IMR-90 (cell line): ENCODE results near the gene BMERB1. TPM values are rescaled to one million over a fixed set of nuclear protein-coding genes. Genes with fewer than 3 reads are reported as not detected.

ENCODE experiments used
- ATAC-seq: fragments of 200-7000 bp; cut with Tn5 transposase; 2 replicates; pipeline ENCODE4 v1.9.1; 2020; ENCODE audit warnings: low read depth, mild to moderate bottlenecking, moderate library complexity
- BruUV-seq: library from RNA; stranded (reverse); fragments of 400-500 nt; replicated peaks from 2 replicates; lab custom pipeline; 2021; lab: Mats Ljungman, UMichigan
- CTCF ChIA-PET: fragments of 300-600 bp; formaldehyde crosslinking; extraction: SDS; loops from one replicate; lab custom pipeline; 2021; ENCODE audit warnings: antibody characterized with exemption; lab: Yijun Ruan, JAX
- POLR2A ChIA-PET: fragments of 300-600 bp; sonication (Branson Sonifier 250); formaldehyde crosslinking; loops from one replicate; lab custom pipeline; 2022; ENCODE audit warnings: antibody characterized with exemption; ENCODE audit not compliant: unreplicated experiment; lab: Charles Lee
- DNase-seq: peaks from one replicate; pipeline ENCODE4 v3.0.0; 2013
- H2AFZ ChIP-seq: replicated peaks from 2 replicates; pipeline ENCODE3; 2013; ENCODE audit warnings: low read length, mild to moderate bottlenecking; ENCODE audit not compliant: poor library complexity
- H2AK5ac ChIP-seq: 2 replicates; pipeline ENCODE4 v1.6.1; 2013; ENCODE audit warnings: low read depth, low read length, inconsistent platforms
- H2AK9ac ChIP-seq: replicated peaks from 2 replicates; pipeline ENCODE3; 2013; ENCODE audit warnings: mild to moderate bottlenecking, low read depth, low read length, moderate library complexity; ENCODE audit not compliant: poor library complexity
- H2BK120ac ChIP-seq: 2 replicates; pipeline ENCODE4 v1.6.1; 2013; ENCODE audit warnings: low read depth, low read length, inconsistent platforms
- H2BK15ac ChIP-seq: 3 replicates; pipeline ENCODE4 v1.6.1; 2013; ENCODE audit warnings: low read depth, low read length, inconsistent platforms
- H2BK20ac ChIP-seq: 2 replicates; pipeline ENCODE4 v1.6.1; 2013; ENCODE audit warnings: low read depth, mild to moderate bottlenecking, inconsistent platforms, low read length, moderate library complexity
- H2BK5ac ChIP-seq: 2 replicates; pipeline ENCODE4 v1.6.1; 2013; ENCODE audit warnings: mild to moderate bottlenecking, low read depth, low read length, inconsistent platforms; ENCODE audit not compliant: poor library complexity, severe bottlenecking
- H3K14ac ChIP-seq: replicated peaks from 2 replicates; pipeline ENCODE4 v1.6.1; 2013; ENCODE audit warnings: low read depth, low read length, inconsistent platforms
- H3K18ac ChIP-seq: 2 replicates; pipeline ENCODE4 v1.6.1; 2013; ENCODE audit warnings: low read depth, low read length, control low read depth
- H3K23ac ChIP-seq: 2 replicates; pipeline ENCODE4 v1.6.1; 2013; ENCODE audit warnings: low read depth, low read length, inconsistent platforms
- H3K27ac ChIP-seq: 2 replicates; pipeline ENCODE4 v1.5.1; 2013; ENCODE audit warnings: mild to moderate bottlenecking, control low read depth, low read length; ENCODE audit not compliant: insufficient read depth
- H3K27me3 ChIP-seq: 2 replicates; pipeline ENCODE4 v1.6.1; 2013; ENCODE audit warnings: low read length; ENCODE audit not compliant: control insufficient read depth, insufficient read depth
- H3K36me3 ChIP-seq: 2 replicates; pipeline ENCODE4 v1.6.1; 2013; ENCODE audit warnings: low read length, mixed read lengths; ENCODE audit not compliant: control insufficient read depth, insufficient read depth
- H3K4ac ChIP-seq: 2 replicates; pipeline ENCODE4 v1.6.1; 2013; ENCODE audit warnings: low read depth, low read length, inconsistent platforms
- H3K4me1 ChIP-seq: 2 replicates; pipeline ENCODE4 v1.6.1; 2013; ENCODE audit warnings: low read length, mixed read lengths; ENCODE audit not compliant: control insufficient read depth, insufficient read depth
- H3K4me2 ChIP-seq: 2 replicates; pipeline ENCODE4 v1.6.1; 2013; ENCODE audit warnings: low read depth, mild to moderate bottlenecking, control low read depth, low read length, moderate library complexity
- H3K4me3 ChIP-seq: 2 replicates; pipeline ENCODE4 v1.5.1; 2013; ENCODE audit warnings: low read depth, mild to moderate bottlenecking, control low read depth, low read length, moderate library complexity; ENCODE audit not compliant: insufficient read depth
- H3K56ac ChIP-seq: 2 replicates; pipeline ENCODE4 v1.6.1; 2013; ENCODE audit warnings: low read length, inconsistent platforms; ENCODE audit not compliant: insufficient read depth; ENCODE audit errors: extremely low read depth
- H3K79me1 ChIP-seq, 2 experiments: 2 replicates each; pipeline ENCODE4 v1.6.1; 2013; ENCODE audit warnings: low read length in 2 of 2, inconsistent platforms in 1 of 2, low read depth in 1 of 2
- H3K9ac ChIP-seq: 2 replicates; pipeline ENCODE4 v1.6.1; 2013; ENCODE audit warnings: low read depth, low read length, control low read depth
- H3K9me1 ChIP-seq: 2 replicates; pipeline ENCODE4 v1.6.1; 2013; ENCODE audit warnings: low read length, inconsistent platforms; ENCODE audit not compliant: insufficient read depth
- H3K9me3 ChIP-seq: 2 replicates; pipeline ENCODE4 v1.6.1; 2013; ENCODE audit warnings: low read length; ENCODE audit not compliant: control insufficient read depth, insufficient read depth
- H4K20me1 ChIP-seq: 2 replicates; pipeline ENCODE4 v1.6.1; 2013; ENCODE audit warnings: low read length, inconsistent platforms; ENCODE audit not compliant: insufficient read depth
- H4K5ac ChIP-seq: 2 replicates; pipeline ENCODE4 v1.6.1; 2013; ENCODE audit warnings: mild to moderate bottlenecking, low read depth, low read length, control low read depth
- H4K8ac ChIP-seq, 2 experiments: 2 replicates each; pipeline ENCODE4 v1.6.1; 2013; ENCODE audit warnings: low read depth in 2 of 2, low read length in 2 of 2, control low read depth in 1 of 2, inconsistent platforms in 1 of 2
- H4K91ac ChIP-seq: 2 replicates; pipeline ENCODE4 v1.6.1; 2013; ENCODE audit warnings: low read depth, low read length, inconsistent platforms; ENCODE audit not compliant: insufficient read depth
- BHLHE40 ChIP-seq: fragments of 150-350 bp; IDR thresholded peaks from 2 replicates; pipeline ENCODE4 v1.6.1; 2016; ENCODE audit warnings: mild to moderate bottlenecking, low read depth, low read length
- CEBPB ChIP-seq: IDR thresholded peaks from 2 replicates; pipeline ENCODE4 v1.6.1; 2012; ENCODE audit warnings: low read depth, low read length, improper control_type of control experiment
- CHD1 ChIP-seq: IDR thresholded peaks from 2 replicates; pipeline ENCODE4 v1.6.1; 2012; ENCODE audit warnings: low read depth, low read length, improper control_type of control experiment
- FOS ChIP-seq: fragments of 150-350 bp; IDR thresholded peaks from 2 replicates; pipeline ENCODE4 v1.6.1; 2016; ENCODE audit warnings: low read depth, low read length
- MAFK ChIP-seq: IDR thresholded peaks from 2 replicates; pipeline ENCODE4 v1.6.1; 2012; ENCODE audit warnings: low read depth, low read length, improper control_type of control experiment
- MAZ ChIP-seq: IDR thresholded peaks from 2 replicates; pipeline ENCODE4 v1.6.1; 2012; ENCODE audit warnings: low read depth, mild to moderate bottlenecking, low read length, improper control_type of control experiment, moderate library complexity, borderline replicate concordance
- MXI1 ChIP-seq: IDR thresholded peaks from 2 replicates; pipeline ENCODE4 v1.6.1; 2012; ENCODE audit warnings: low read depth, mild to moderate bottlenecking, low read length, moderate library complexity, borderline replicate concordance
- NFE2L2 ChIP-seq: fragments of 150-350 bp; IDR thresholded peaks from 2 replicates; pipeline ENCODE4 v1.6.1; 2016; ENCODE audit warnings: low read depth, mild to moderate bottlenecking, low read length
- POLR2A ChIP-seq: IDR thresholded peaks from 2 replicates; pipeline ENCODE4 v1.6.1; 2012; ENCODE audit warnings: mild to moderate bottlenecking, low read depth, low read length
- RAD21 ChIP-seq: IDR thresholded peaks from 2 replicates; pipeline ENCODE4 v1.6.1; 2012; ENCODE audit warnings: low read length, improper control_type of control experiment
- RCOR1 ChIP-seq: IDR thresholded peaks from 2 replicates; pipeline ENCODE4 v1.6.1; 2012; ENCODE audit warnings: mild to moderate bottlenecking, low read length, improper control_type of control experiment; ENCODE audit not compliant: insufficient replicate concordance
- RFX5 ChIP-seq: IDR thresholded peaks from 2 replicates; pipeline ENCODE4 v1.8.0; 2012; ENCODE audit warnings: low read depth, mild to moderate bottlenecking, low read length, moderate library complexity
- SMC3 ChIP-seq: fragments of 150-350 bp; IDR thresholded peaks from 2 replicates; pipeline ENCODE4 v1.6.1; 2016; ENCODE audit warnings: low read depth, mild to moderate bottlenecking, antibody characterized with exemption, low read length, moderate library complexity
- WGBS, 2 experiments: methylation state at CpG; one replicate each; pipeline versions ENCODE4 v1.1.5 to v1.1.7; 2013; ENCODE audit warnings: missing lambda C conversion rate in 2 of 2; ENCODE audit not compliant: insufficient read length in 1 of 2; ENCODE audit errors: extremely low coverage in 2 of 2; 5-methylcytosine and 5-hydroxymethylcytosine counted together
- dilution Hi-C: fragments of 300-500 bp; cut with HindIII; formaldehyde crosslinking; loops from one replicate; pipeline ENCODE4 v1.14.3; 2018; ENCODE audit warnings: low sequenced_read_pairs; ENCODE audit not compliant: unreplicated experiment
- in situ Hi-C: fragments of 300-500 bp; cut with MboI; formaldehyde crosslinking; loops from 3 replicates; pipeline ENCODE4 v1.14.3; 2019; ENCODE audit warnings: low sequenced_read_pairs, inconsistent platforms, mixed read lengths
- intact Hi-C: fragments of 100-400 bp; cut with micrococcal nuclease; formaldehyde crosslinking; loops from 2 replicates; pipeline ENCODE4 v1.10.0; 2022
- polyA plus RNA-seq, 3 experiments: library from polyadenylated mRNA; depleted of rRNA; stranded (reverse); fragments of >200 nt; gene quantifications; 2 replicates each; pipeline ENCODE4 v1.2.3, GENCODE V29; 2012; ENCODE audit warnings: low replicate concordance in 1 of 3
- total RNA-seq: library from RNA; depleted of rRNA; stranded (reverse); fragments of >200 nt; gene quantifications from 2 replicates; pipeline ENCODE4 v1.2.3, GENCODE V29; 2012
- TF ChIP-seq, protein P1 (sequence below): fragments of 150-350 bp; IDR thresholded peaks from 2 replicates; pipeline ENCODE4 v1.6.1; 2016; ENCODE audit warnings: low read depth, mild to moderate bottlenecking, low read length, moderate library complexity, borderline replicate concordance
- TF ChIP-seq, protein P2 (sequence below): fragments of 150-350 bp; IDR thresholded peaks from 2 replicates; pipeline ENCODE4 v1.6.1; 2017; ENCODE audit warnings: mild to moderate bottlenecking, antibody characterized with exemption, low read length, low read depth
- TF ChIP-seq, protein P3 (sequence below): conservative IDR thresholded peaks from 2 replicates; pipeline ENCODE4 v1.5.1; 2012; ENCODE audit warnings: mild to moderate bottlenecking, low read depth, low read length, improper control_type of control experiment

BMERB1 gene
- total and polyA plus RNA-seq, 2 of the 4 experiments (the other 2 are of a cell fraction) = 22.6 to 32.9 TPM

DNA sequence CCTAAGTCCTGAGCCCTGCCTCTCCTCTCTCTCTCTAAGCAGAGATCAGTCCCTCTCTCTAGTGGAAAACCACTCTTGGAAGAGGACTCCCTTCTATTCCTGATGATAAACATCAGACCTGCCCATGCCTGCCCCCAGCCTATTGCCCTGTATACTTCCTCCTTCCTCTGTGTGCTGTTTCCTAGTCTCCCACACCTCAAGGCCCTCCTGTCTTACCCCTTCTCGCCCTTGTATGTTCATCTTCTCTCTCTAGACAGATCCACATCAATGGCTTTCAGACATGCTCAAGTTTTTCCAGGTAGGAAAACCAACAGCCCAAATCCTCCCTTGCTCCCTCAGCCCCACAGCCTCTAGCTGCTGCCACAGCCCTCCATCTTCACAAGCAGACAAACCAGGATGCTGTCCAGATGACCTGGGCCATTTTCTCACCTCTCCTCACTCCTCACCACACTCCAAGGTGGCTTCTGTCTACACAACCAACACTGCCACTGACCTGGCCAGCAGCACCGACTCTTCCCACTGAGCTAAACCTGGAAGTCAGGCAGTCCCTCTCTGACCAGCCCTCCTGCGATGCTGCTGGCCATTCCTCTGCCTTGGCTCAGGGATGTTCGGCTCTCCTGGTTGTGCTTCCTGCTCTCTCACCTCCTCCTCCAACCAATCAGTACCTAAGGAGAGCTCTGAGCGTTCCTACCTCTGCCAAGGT, 172.3 kb downstream of the BMERB1 start:
- H4K8ac ChIP-seq = no peak overlapping the region
- H3K36me3 ChIP-seq = peaks cover 58% of the 10 kb centered on the region
- H3K4me1 ChIP-seq = peaks cover 10% of the 10 kb centered on the region
- peaks cover 4% of the 10 kb centered on the region; the same call in 1 of the 2 replicates for H4K20me1 ChIP-seq
- H3K23ac ChIP-seq = no peak overlapping the region
- no peak for ATAC-seq
- no peaks in the 10 kb centered on the region for H3K9me3 ChIP-seq
- no peak overlapping the region for H2BK20ac ChIP-seq
- no peak overlapping the region for H2BK5ac ChIP-seq
- H2AK9ac ChIP-seq = no peak overlapping the region
- H2BK120ac ChIP-seq = no peak overlapping the region
- no peak overlapping the region for H2AFZ ChIP-seq
- no TSS peak for BruUV-seq
- no peak overlapping the region for H4K5ac ChIP-seq
- H3K4ac ChIP-seq = no peak overlapping the region
- no peak overlapping the region for H3K27ac ChIP-seq
- ChIA-PET CTCF (no interaction called here), POLR2A (no interaction called here)
- H3K56ac ChIP-seq = no peak overlapping the region
- no peak overlapping the region for H3K4me3 ChIP-seq
- peaks cover 19% of the 10 kb centered on the region for H3K9me1 ChIP-seq
- no peak overlapping the region for H3K18ac ChIP-seq
- H2BK15ac ChIP-seq = no peak overlapping the region
- in situ Hi-C loops (no loop called here), dilution Hi-C loops (no loop called here), intact Hi-C loops (no loop called here)
- no peak overlapping the region for H3K9ac ChIP-seq
- no peak overlapping the region for H2AK5ac ChIP-seq
- 100% methylated on average over 2 of the region's 5 CpGs; no CpG with 5 or more reads in 1 of the 2 experiments for WGBS, 2 experiments
- TF ChIP-seq POLR2A (no peak), RAD21 (no peak), BHLHE40 (no peak), NFE2L2 (no peak), CEBPB (no peak), MXI1 (no peak), RFX5 (no peak), MAFK (no peak), FOS (no peak), RCOR1 (no peak), CHD1 (no peak), SMC3 (no peak), MAZ (no peak)
- TF ChIP-seq, protein P1, sequence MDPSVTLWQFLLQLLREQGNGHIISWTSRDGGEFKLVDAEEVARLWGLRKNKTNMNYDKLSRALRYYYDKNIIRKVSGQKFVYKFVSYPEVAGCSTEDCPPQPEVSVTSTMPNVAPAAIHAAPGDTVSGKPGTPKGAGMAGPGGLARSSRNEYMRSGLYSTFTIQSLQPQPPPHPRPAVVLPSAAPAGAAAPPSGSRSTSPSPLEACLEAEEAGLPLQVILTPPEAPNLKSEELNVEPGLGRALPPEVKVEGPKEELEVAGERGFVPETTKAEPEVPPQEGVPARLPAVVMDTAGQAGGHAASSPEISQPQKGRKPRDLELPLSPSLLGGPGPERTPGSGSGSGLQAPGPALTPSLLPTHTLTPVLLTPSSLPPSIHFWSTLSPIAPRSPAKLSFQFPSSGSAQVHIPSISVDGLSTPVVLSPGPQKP = no peak
- TF ChIP-seq, protein P2, sequence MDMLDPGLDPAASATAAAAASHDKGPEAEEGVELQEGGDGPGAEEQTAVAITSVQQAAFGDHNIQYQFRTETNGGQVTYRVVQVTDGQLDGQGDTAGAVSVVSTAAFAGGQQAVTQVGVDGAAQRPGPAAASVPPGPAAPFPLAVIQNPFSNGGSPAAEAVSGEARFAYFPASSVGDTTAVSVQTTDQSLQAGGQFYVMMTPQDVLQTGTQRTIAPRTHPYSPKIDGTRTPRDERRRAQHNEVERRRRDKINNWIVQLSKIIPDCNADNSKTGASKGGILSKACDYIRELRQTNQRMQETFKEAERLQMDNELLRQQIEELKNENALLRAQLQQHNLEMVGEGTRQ = no peak
- TF ChIP-seq, protein P3, sequence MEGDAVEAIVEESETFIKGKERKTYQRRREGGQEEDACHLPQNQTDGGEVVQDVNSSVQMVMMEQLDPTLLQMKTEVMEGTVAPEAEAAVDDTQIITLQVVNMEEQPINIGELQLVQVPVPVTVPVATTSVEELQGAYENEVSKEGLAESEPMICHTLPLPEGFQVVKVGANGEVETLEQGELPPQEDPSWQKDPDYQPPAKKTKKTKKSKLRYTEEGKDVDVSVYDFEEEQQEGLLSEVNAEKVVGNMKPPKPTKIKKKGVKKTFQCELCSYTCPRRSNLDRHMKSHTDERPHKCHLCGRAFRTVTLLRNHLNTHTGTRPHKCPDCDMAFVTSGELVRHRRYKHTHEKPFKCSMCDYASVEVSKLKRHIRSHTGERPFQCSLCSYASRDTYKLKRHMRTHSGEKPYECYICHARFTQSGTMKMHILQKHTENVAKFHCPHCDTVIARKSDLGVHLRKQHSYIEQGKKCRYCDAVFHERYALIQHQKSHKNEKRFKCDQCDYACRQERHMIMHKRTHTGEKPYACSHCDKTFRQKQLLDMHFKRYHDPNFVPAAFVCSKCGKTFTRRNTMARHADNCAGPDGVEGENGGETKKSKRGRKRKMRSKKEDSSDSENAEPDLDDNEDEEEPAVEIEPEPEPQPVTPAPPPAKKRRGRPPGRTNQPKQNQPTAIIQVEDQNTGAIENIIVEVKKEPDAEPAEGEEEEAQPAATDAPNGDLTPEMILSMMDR = no peak
- no peaks in the 10 kb centered on the region for H3K27me3 ChIP-seq
- H3K14ac ChIP-seq = no peak overlapping the region
- H3K4me2 ChIP-seq = no peak overlapping the region
- no peak overlapping the region for H4K91ac ChIP-seq
- peaks cover 0 to 26% of the 10 kb centered on the region in 2 experiments; a peak in 2 of 4 replicates for H3K79me1 ChIP-seq
- DNase-seq = no peak
